Right atrium auricular region (tissue), 2 donors: ENCODE measurements around the gene ACTA2. TPM values are rescaled to one million over a fixed set of nuclear protein-coding genes. Genes with fewer than 3 reads are reported as not detected.

Experiments used
- DNase-seq: peaks from one replicate; pipeline ENCODE4 v3.0.0-alpha.2; 2019; ENCODE audit warnings: low spot score
- H3K27ac ChIP-seq, 2 donors: fragments of 200-600 bp; sonication (generic); 1 replicate in 1 of 2; 2 replicates in 1 of 2; pipeline ENCODE4 v1.5.1; 2016 to 2019
- H3K27me3 ChIP-seq, 2 donors: fragments of 200-600 bp; sonication (generic); one replicate each; pipeline versions ENCODE4 v1.5.1 to v1.6.0; 2017 to 2019
- H3K36me3 ChIP-seq: fragments of 200-600 bp; sonication (generic); one replicate; pipeline ENCODE4 v1.5.1; 2016
- H3K4me1 ChIP-seq, 2 donors: fragments of 200-600 bp; sonication (generic); one replicate each; pipeline versions ENCODE4 v1.5.1 to v1.6.0; 2017 to 2019
- H3K4me3 ChIP-seq, 2 donors: fragments of 200-600 bp; sonication (generic); 1 replicate in 1 of 2; 2 replicates in 1 of 2; pipeline ENCODE4 v1.5.1; 2017 to 2019; ENCODE audit warnings: mild to moderate bottlenecking in 1 of 2, moderate library complexity in 1 of 2
- H3K9me3 ChIP-seq, 2 donors: fragments of 200-600 bp; sonication (generic); one replicate each; pipeline ENCODE4 v1.5.1; 2019
- CTCF ChIP-seq, 2 donors: fragments of 200-600 bp; sonication (generic); IDR thresholded peaks; one replicate each; pipeline ENCODE4 v1.5.1; 2019; ENCODE audit warnings: antibody characterized with exemption in 2 of 2
- total RNA-seq, 2 donors: library from RNA; depleted of rRNA; stranded (reverse); fragments of >200 nt; gene quantifications; one replicate each; pipeline ENCODE4 v1.1.0, GENCODE V29; 2016

The ACTA2 gene
- total RNA-seq, 2 donors from 2014 or later, result 934 to 1,936 TPM

- Histone ChIP-seq H3K27me3 (no peaks in the 10 kb centered on the region), H3K4me1 (peaks cover 0 to 12% of the 10 kb centered on the region in 2 donors), H3K27ac (no peak overlapping the region), H3K4me3 (no peak overlapping the region), H3K9me3 (no peaks in the 10 kb centered on the region), H3K36me3 (no peaks in the 10 kb centered on the region)
- no peak for TF ChIP-seq CTCF (IDR thresholded peaks at IDR 0.05)
- DNase-seq, result no peak
These were observed 34.2 kb downstream of the ACTA2 start for GRCh38 chr10:88918191-88918905.

GRCh38 chr10:88916986-88917385 lies 35.6 kb downstream of the ACTA2 start:
- TF ChIP-seq CTCF (IDR thresholded peaks at IDR 0.05), result no peak
- no peak for DNase-seq
- H3K4me3 ChIP-seq, result no peak overlapping the region
- no peaks in the 10 kb centered on the region for H3K9me3 ChIP-seq
- no peaks in the 10 kb centered on the region for H3K27me3 ChIP-seq
- peaks cover 0 to 12% of the 10 kb centered on the region in 2 donors for H3K4me1 ChIP-seq
- no peak overlapping the region for H3K27ac ChIP-seq
- H3K36me3 ChIP-seq, result no peaks in the 10 kb centered on the region

GRCh38 chr10:88916231-88916630 lies 36.3 kb downstream of the ACTA2 start:
- H3K4me1 ChIP-seq, result peaks cover 0 to 8% of the 10 kb centered on the region in 2 donors
- no peak overlapping the region for H3K27ac ChIP-seq
- no peaks in the 10 kb centered on the region for H3K9me3 ChIP-seq
- no peaks in the 10 kb centered on the region for H3K27me3 ChIP-seq
- no peaks in the 10 kb centered on the region for H3K36me3 ChIP-seq
- no peak for TF ChIP-seq CTCF (IDR thresholded peaks at IDR 0.05)
- no peak overlapping the region for H3K4me3 ChIP-seq
- DNase-seq, result no peak

- no peaks in the 10 kb centered on the region for H3K27me3 ChIP-seq
- no peaks in the 10 kb centered on the region for H3K9me3 ChIP-seq
- TF ChIP-seq CTCF (IDR thresholded peaks at IDR 0.05), result no peak
These were observed 36.8 kb downstream of the ACTA2 start for GRCh38 chr10:88915781-88916180.

GRCh38 chr10:88913788-88914187 lies 38.8 kb downstream of the ACTA2 start:
- no peak for TF ChIP-seq CTCF (IDR thresholded peaks at IDR 0.05)
- Histone ChIP-seq H3K4me3 (no peak overlapping the region), H3K9me3 (no peaks in the 10 kb centered on the region), H3K27me3 (no peaks in the 10 kb centered on the region), H3K27ac (peak overlapping the region; percentile 49 to 56), H3K36me3 (no peaks in the 10 kb centered on the region), H3K4me1 (no peaks in the 10 kb centered on the region)
- no peak for DNase-seq

More at GRCh38 chr10:88915781-88916180, 36.8 kb downstream of the ACTA2 start:
- DNase-seq, result no peak
- H3K27ac ChIP-seq, result no peak overlapping the region
- H3K36me3 ChIP-seq, result no peaks in the 10 kb centered on the region
- H3K4me1 ChIP-seq, result peaks cover 0 to 4% of the 10 kb centered on the region in 2 donors
- H3K4me3 ChIP-seq, result no peak overlapping the region

GRCh38 chr10:88913127-88913526 lies 39.4 kb downstream of the ACTA2 start:
- no peaks in the 10 kb centered on the region for H3K4me1 ChIP-seq
- H3K27me3 ChIP-seq, result no peaks in the 10 kb centered on the region
- DNase-seq, result no peak
- TF ChIP-seq CTCF (IDR thresholded peaks at IDR 0.05), result no peak
- no peak overlapping the region for H3K4me3 ChIP-seq
- H3K9me3 ChIP-seq, result no peaks in the 10 kb centered on the region
- peak overlapping the region; percentile 49 to 56 for H3K27ac ChIP-seq
- no peaks in the 10 kb centered on the region for H3K36me3 ChIP-seq
